SW480 (cell line): ENCODE measurements around the gene TMEM9B.

Source experiments
- DNase-seq: peaks from one replicate; pipeline ENCODE4 v3.0.0-alpha.2; 2016; ENCODE audit warnings: low spot score

TMEM9B gene

GRCh38 chr11:8928981-8929615, 35.1 kb downstream of the TMEM9B start:
- no peak for DNase-seq

GRCh38 chr11:8928205-8928604, 36.0 kb downstream of the TMEM9B start:
- no peak for DNase-seq

DNA sequence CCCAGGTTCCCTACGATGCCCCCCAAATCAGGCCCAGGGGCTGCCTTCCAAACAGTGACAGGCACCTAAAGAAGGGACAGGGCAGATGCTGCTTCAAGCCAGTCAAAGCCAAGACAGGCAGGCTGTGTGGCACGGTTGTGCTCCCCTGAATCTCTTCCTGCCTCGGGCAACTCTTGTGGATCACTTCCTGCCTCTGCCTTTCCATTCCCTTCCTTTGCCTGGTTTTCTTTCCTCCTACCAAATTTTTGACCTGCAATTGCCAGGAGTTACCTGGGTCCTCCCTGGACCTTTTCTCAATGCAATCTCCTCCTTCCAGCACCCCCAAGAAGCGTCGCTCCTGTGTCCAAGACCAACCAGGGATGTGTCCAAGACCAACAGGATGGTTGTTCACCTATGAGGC, 37.0 kb downstream of the TMEM9B start:
- no peak for DNase-seq

DNA sequence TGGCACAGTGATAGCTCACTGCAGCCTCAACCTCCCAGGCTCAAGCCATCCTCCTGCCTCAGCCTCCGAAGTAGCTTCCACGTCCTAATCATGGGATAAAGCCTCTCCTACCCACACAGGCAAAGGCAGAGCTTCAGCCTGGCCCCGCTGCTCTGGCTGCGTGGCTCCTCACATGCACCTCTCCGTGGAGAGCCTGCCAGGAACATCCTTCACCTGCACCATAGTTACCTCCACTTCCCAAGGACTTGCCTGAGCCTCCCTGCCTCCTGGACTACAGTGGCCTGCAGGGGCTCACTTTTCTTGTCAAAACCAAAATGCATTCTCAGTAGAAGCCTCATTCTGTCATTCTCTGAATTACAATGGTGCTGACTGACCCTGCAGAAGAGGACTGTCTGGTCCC, 38.0 kb downstream of the TMEM9B start:
- DNase-seq = no peak

GRCh38 chr11:8925711-8926110, 38.5 kb downstream of the TMEM9B start:
- no peak for DNase-seq

DNA sequence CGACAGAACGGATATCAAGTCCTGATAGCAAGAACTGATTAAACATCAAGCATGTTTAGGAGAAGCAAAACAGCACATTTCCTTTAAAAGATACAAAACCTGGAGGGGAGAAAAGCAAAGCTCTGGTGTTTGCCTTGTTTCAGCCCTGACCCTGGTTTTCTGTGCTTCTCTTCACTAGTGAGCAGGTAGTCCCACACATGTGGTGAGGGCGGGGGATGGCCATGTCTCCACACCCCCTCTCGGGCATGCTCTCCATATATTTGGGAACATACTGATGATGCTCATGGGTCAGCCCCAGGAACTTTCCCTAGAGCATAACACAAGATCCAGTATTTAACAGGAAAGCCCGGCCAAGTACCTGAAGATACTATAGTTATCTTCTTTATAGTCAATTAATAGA, 41.6 kb downstream of the TMEM9B start:
- DNase-seq = no peak

DNA sequence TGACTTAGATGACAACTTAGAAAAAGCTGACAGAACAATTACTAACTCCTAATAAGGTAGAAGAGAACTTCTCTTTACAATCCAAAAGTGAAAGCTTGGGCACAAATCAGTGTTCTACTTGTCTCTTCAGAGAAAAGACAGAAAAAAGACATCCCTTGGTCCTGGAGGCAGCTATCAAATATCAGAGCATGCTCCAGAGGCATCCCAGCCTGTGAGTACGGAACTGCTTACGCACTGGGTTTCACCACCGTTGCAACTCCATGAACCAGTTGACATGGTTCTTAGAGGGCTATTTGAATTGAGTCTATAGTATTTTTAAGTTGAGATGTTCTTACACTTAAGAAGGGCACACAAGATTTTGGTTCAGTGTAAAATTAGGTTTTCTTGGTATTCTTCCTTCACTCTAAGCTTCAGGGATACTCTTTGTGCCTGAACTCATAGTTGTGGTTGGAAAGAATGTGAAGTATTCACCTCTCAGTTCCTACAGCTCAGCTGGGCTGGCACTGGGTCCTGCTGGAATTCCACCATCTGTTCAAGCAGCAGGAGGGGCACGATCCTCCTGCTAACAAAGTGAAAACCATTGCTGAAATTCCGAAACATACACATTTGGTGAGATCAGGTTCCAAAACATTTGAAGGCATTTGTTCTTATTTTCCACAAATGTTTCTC, 47.0 kb downstream of the TMEM9B start:
- peak; percentile 49 for DNase-seq

DNA sequence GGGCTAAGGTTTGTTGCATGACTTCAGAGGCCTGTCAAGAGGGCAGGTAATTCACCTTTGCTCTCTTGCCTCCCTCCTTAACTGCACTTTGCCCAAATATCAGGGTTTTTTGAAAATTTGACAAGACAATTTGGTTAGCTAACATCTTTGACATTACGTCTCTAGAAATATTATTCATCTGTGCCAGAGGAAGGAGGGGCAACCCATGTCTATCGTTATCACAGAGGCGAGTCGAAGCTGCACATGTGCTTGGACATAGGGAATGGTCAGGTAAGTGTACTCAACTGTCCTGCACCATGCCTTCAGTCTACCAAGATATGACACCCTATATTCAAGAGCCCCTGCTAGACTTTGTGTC, 49.6 kb downstream of the TMEM9B start:
- no peak for DNase-seq

DNA sequence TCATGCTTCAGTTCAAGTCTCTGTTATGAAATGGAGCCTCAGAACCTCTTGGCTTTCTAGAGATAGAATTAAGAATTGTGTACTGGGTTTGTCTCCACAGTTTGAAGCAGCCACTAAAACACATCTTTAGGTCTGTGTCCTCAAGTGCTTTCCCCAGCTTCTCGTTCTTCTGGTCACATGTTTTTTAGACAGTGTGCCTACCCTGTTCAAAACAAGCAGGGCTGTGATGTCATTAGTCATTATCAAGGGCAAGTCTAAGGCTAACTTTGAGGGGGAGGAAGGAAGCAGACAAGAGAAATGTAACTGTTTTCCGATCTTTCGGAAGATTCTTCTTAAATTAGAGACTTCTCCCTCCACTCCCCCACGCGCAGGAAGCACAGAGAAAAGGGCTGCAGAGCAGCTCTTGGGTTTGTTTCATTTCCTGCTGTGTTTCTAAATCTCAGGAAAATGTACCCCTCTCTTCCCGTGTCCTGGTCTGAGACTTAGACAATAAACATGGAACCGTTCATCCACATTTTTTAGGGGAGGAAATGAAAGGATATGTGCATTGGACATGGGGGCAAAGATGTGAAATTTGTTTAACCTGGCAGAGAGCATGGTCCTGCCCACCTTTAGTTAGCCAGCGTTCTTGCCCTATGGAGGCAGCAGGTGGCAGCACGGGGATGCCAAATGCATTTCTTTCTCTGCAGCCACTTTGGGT, 50.1 kb downstream of the TMEM9B start:
- peak; percentile 55 for DNase-seq

GRCh38 chr11:8911029-8911823, 53.0 kb downstream of the TMEM9B start, which contains the start of gene AKIP1:
TSS of gene AKIP1 (plus strand) at chr11:8911189. CDS start at chr11:8911450, 261 bp downstream.
- peak; percentile 94 for DNase-seq

GRCh38 chr11:8910649-8911026, 53.6 kb downstream of the TMEM9B start:
- peak; percentile 34 for DNase-seq

DNA sequence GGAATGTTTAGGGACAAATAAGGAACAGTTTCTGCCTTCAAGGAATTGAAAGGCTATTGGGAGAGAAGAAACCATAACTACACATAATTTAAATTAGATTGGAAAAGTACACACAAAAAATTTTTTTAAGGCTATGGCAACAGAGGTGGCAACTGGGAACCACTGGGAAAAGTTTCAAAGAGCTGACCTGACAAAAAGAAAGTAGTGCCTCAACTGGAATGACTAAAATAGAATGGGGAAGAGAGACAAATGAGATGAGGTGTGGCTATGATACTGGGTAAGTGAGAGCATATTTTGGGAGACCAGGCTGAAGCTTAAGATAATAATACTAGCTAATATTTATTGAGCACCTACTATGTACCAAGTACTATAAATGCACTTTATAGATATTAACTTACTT, 56.1 kb downstream of the TMEM9B start:
- no peak for DNase-seq

DNA sequence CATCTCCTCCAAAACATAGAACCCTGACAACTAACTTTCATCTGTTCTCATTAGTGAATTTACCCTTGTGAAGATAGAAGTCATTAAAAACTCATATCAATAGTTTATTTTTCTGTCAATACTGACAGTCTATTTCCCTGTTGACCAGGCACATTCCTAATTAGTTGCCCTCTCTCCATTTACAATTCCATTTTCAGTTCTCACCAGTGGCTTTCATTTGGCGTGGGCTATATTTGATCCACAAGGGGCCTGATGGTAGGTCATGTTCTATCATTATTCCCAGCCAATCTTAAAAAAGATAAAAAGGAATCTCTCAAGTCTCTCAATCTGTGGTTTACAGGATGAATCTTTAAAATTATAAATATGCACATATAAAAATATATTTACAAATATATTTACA, 57.1 kb downstream of the TMEM9B start:
- no peak for DNase-seq

DNA sequence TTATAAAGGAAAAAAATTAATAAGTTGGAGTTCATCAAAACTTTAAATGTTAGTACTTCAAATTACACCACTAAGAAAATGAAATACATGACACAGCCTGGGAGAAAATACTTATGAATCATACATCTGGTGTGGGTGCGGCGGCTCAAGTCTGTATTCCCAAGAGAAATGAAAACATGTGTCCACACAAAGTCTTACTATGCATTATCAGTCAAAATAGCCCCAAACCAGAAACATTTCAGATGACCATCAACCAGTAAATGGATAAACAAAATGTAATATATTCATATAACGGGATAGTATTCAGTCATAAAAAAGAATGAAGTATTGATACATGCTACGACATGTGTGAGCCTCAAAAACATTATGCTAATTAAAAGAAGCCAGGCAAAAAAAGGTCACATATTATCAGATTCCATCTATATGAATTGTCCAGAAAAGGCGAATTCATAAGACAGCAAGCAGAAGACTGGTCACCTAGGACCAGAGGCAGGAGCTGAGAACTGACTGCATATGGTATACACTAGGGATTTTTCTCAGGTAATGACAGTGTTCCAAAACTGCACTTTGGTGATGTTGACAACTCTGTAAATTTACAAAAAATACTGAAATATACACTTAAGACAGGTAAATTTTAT, 58.6 kb downstream of the TMEM9B start:
- no peak for DNase-seq

- no peak for DNase-seq
These were observed 65.0 kb downstream of the TMEM9B start for GRCh38 chr11:8899119-8899753.
